GM10847 (cell line): ENCODE results near the gene CACNA1H.
"Not testable (repeated sequence)": the region's sequence is repeated elsewhere in the genome, so short reads cannot be mapped to it uniquely, and the experiment has no call there.

ENCODE experiments used
- POLR2A ChIP-seq: IDR thresholded peaks from 2 replicates; pipeline ENCODE4 v1.6.1; 2011; ENCODE audit not compliant: insufficient read length; ENCODE audit errors: extremely low read depth

CACNA1H gene

GRCh38 chr16:1230084-1230470 lies 77.2 kb downstream of the CACNA1H start, which contains the start of gene TPSB2:
Gene TPSB2 (minus strand): TSS chr16:1230184. CDS start chr16:1229951, 233 bp downstream.
- not testable (repeated sequence) for TF ChIP-seq POLR2A

GRCh38 chr16:1237990-1238389 lies 85.1 kb downstream of the CACNA1H start:
- no peak for TF ChIP-seq POLR2A

- not testable (repeated sequence) for TF ChIP-seq POLR2A
Observed at GRCh38 chr16:1240436-1240835, 87.5 kb downstream of the CACNA1H start, which contains the start of gene TPSAB1. Gene TPSAB1 (plus strand): TSS chr16:1240705. CDS start chr16:1240939, 234 bp downstream.

- TF ChIP-seq POLR2A, result no peak
Observed at GRCh38 chr16:1244881-1245280, 92.0 kb downstream of the CACNA1H start.

GRCh38 chr16:1245452-1246020 lies 92.6 kb downstream of the CACNA1H start:
- TF ChIP-seq POLR2A, result no peak

GRCh38 chr16:1255276-1256122 lies 102.6 kb downstream of the CACNA1H start, which contains the start of gene TPSD1:
Gene TPSD1 (plus strand): TSS chr16:1256069. CDS start chr16:1256281, 212 bp downstream.
- not testable (repeated sequence) for TF ChIP-seq POLR2A

- no peak for TF ChIP-seq POLR2A
Observed at GRCh38 chr16:1256874-1257322, 104.0 kb downstream of the CACNA1H start.

- TF ChIP-seq POLR2A, result no peak
Observed at GRCh38 chr16:1257561-1258224, 104.8 kb downstream of the CACNA1H start.

GRCh38 chr16:1258225-1258600 lies 105.3 kb downstream of the CACNA1H start:
- no peak for TF ChIP-seq POLR2A

GRCh38 chr16:1258906-1259759 lies 106.2 kb downstream of the CACNA1H start:
- TF ChIP-seq POLR2A, result no peak

GRCh38 chr16:1259760-1260068 lies 106.8 kb downstream of the CACNA1H start:
- TF ChIP-seq POLR2A, result no peak

GRCh38 chr16:1260101-1260680 lies 107.3 kb downstream of the CACNA1H start:
- no peak for TF ChIP-seq POLR2A

- no peak for TF ChIP-seq POLR2A
Observed at GRCh38 chr16:1261131-1261892, 108.4 kb downstream of the CACNA1H start.
